LoVo (cell line): ENCODE results near the gene DFFB.

ENCODE experiments used
- DNase-seq: peaks from one replicate; pipeline ENCODE4 v3.0.0-alpha.2; 2016; ENCODE audit warnings: low spot score

DFFB gene

GRCh38 chr1:3874736-3875135 lies 17.5 kb downstream of the DFFB start:
- DNase-seq, result no peak

- no peak for DNase-seq
Observed at GRCh38 chr1:3876716-3877115, 19.4 kb downstream of the DFFB start.

- no peak for DNase-seq
Observed at GRCh38 chr1:3879099-3879498, 21.8 kb downstream of the DFFB start.

GRCh38 chr1:3879787-3880428 lies 22.6 kb downstream of the DFFB start:
- no peak for DNase-seq

GRCh38 chr1:3880429-3881192 lies 23.3 kb downstream of the DFFB start:
- DNase-seq, result no peak

- no peak for DNase-seq
Observed at GRCh38 chr1:3881193-3881480, 23.9 kb downstream of the DFFB start.

GRCh38 chr1:3883194-3883925 lies 26.1 kb downstream of the DFFB start:
- no peak for DNase-seq

- DNase-seq, result no peak
Observed at GRCh38 chr1:3884966-3885365, 27.7 kb downstream of the DFFB start.

GRCh38 chr1:3885611-3886010 lies 28.3 kb downstream of the DFFB start:
- no peak for DNase-seq

GRCh38 chr1:3886106-3886670 lies 28.9 kb downstream of the DFFB start:
- no peak for DNase-seq

GRCh38 chr1:3886691-3887090 lies 29.4 kb downstream of the DFFB start:
- no peak for DNase-seq

GRCh38 chr1:3888301-3888700 lies 31.0 kb downstream of the DFFB start:
- no peak for DNase-seq

- no peak for DNase-seq
Observed at GRCh38 chr1:3889936-3890335, 32.7 kb downstream of the DFFB start.

- DNase-seq, result no peak
Observed at GRCh38 chr1:3890389-3891328, 33.4 kb downstream of the DFFB start.

GRCh38 chr1:3891329-3891865 lies 34.1 kb downstream of the DFFB start:
- DNase-seq, result no peak

GRCh38 chr1:3892748-3893147 lies 35.5 kb downstream of the DFFB start:
- DNase-seq, result no peak

- no peak for DNase-seq
Observed at GRCh38 chr1:3893190-3893589, 35.9 kb downstream of the DFFB start.

GRCh38 chr1:3894626-3895278 lies 37.5 kb downstream of the DFFB start:
- no peak for DNase-seq

GRCh38 chr1:3895279-3895950 lies 38.1 kb downstream of the DFFB start:
- DNase-seq, result no peak

GRCh38 chr1:3895951-3896325 lies 38.7 kb downstream of the DFFB start:
- no peak for DNase-seq
